GM18870 (cell line): ENCODE data around the gene RAI1.
A peak's percentile ranks its signal among the peaks of the same experiment; 100 is the strongest.

ENCODE experiments used
- ATAC-seq: cut with Tn5 transposase; IDR thresholded peaks from one replicate; pipeline ENCODE4 v1.9.1; 2021; ENCODE audit warnings: moderate library complexity; ENCODE audit not compliant: unreplicated experiment

RAI1 gene

GRCh38 chr17:17812211-17813054, 131.2 kb downstream of the RAI1 start:
- ATAC-seq: no peak

GRCh38 chr17:17813055-17813724, 131.9 kb downstream of the RAI1 start:
- no peak for ATAC-seq

- ATAC-seq: no peak
These were observed 132.5 kb downstream of the RAI1 start for GRCh38 chr17:17813725-17814095.

- ATAC-seq: no peak
These were observed 133.2 kb downstream of the RAI1 start for GRCh38 chr17:17814162-17815061.

GRCh38 chr17:17815062-17815406, 133.8 kb downstream of the RAI1 start:
- no peak for ATAC-seq

- ATAC-seq: no peak
These were observed 134.4 kb downstream of the RAI1 start for GRCh38 chr17:17815436-17816200.

GRCh38 chr17:17816240-17816814, 135.1 kb downstream of the RAI1 start:
- no peak for ATAC-seq

- no peak for ATAC-seq
These were observed 135.7 kb downstream of the RAI1 start for GRCh38 chr17:17816831-17817551.

- ATAC-seq: no peak
These were observed 136.3 kb downstream of the RAI1 start for GRCh38 chr17:17817552-17817947.

- no peak for ATAC-seq
These were observed 136.8 kb downstream of the RAI1 start for GRCh38 chr17:17818088-17818526.

GRCh38 chr17:17819111-17819510, 137.9 kb downstream of the RAI1 start:
- ATAC-seq: no peak

GRCh38 chr17:17819561-17819995, 138.3 kb downstream of the RAI1 start:
- no peak for ATAC-seq

- no peak for ATAC-seq
These were observed 138.8 kb downstream of the RAI1 start for GRCh38 chr17:17820046-17820445.

GRCh38 chr17:17820463-17821158, 139.4 kb downstream of the RAI1 start:
- ATAC-seq: no peak

- ATAC-seq: no peak
These were observed 140.9 kb downstream of the RAI1 start for GRCh38 chr17:17822189-17822588.

- ATAC-seq: no peak
These were observed 141.4 kb downstream of the RAI1 start for GRCh38 chr17:17822616-17823015.

GRCh38 chr17:17823433-17824118, 142.3 kb downstream of the RAI1 start:
- peak; percentile 45 for ATAC-seq

- ATAC-seq: peak; percentile 18
These were observed 143.0 kb downstream of the RAI1 start for GRCh38 chr17:17824119-17824782.
